ENCODE results near the gene KLHL24.
"Not testable (repeated sequence)": the region's sequence is repeated elsewhere in the genome, so short reads cannot be mapped to it uniquely, and the experiment has no call there.

KLHL24 gene

GRCh38 chr3:183635431-183636220, at the start of gene KLHL24:
KLHL24 (plus strand) TSS chr3:183635623; CDS start chr3:183650357, 14,734 bp downstream.
- DNase-seq: peak; percentile 95

GRCh38 chr3:183586477-183586876, 48.9 kb upstream of the KLHL24 start:
- no peak for DNase-seq

- DNase-seq: no peak
These were observed 48.1 kb upstream of the KLHL24 start for GRCh38 chr3:183587336-183587735.

- DNase-seq: no peak
These were observed 45.0 kb upstream of the KLHL24 start for GRCh38 chr3:183590442-183590841.

- no peak for DNase-seq
These were observed 43.4 kb upstream of the KLHL24 start for GRCh38 chr3:183591881-183592521.

- no peak for DNase-seq
These were observed 42.6 kb upstream of the KLHL24 start for GRCh38 chr3:183592821-183593220.

GRCh38 chr3:183594636-183595035, 40.8 kb upstream of the KLHL24 start:
- no peak for DNase-seq

GRCh38 chr3:183597959-183598358, 37.5 kb upstream of the KLHL24 start:
- no peak for DNase-seq

GRCh38 chr3:183611326-183611725, 24.1 kb upstream of the KLHL24 start:
- not testable (repeated sequence) for DNase-seq

GRCh38 chr3:183613366-183614285, 21.8 kb upstream of the KLHL24 start:
- DNase-seq: no peak

- no peak for DNase-seq
These were observed 16.9 kb upstream of the KLHL24 start for GRCh38 chr3:183618542-183618941.

GRCh38 chr3:183619010-183619409, 16.4 kb upstream of the KLHL24 start:
- DNase-seq: no peak

GRCh38 chr3:183619624-183620251, 15.7 kb upstream of the KLHL24 start:
- no peak for DNase-seq

GRCh38 chr3:183620252-183620628, 15.2 kb upstream of the KLHL24 start:
- no peak for DNase-seq

GRCh38 chr3:183622473-183622872, 12.9 kb upstream of the KLHL24 start:
- not testable (repeated sequence) for DNase-seq

GRCh38 chr3:183626877-183627594, 8.4 kb upstream of the KLHL24 start:
- DNase-seq: no peak

GRCh38 chr3:183629546-183630301, 5.7 kb upstream of the KLHL24 start:
- DNase-seq: no peak

- DNase-seq: no peak
These were observed 3.7 kb upstream of the KLHL24 start for GRCh38 chr3:183631715-183632114.

- not testable (repeated sequence) for DNase-seq
These were observed 2.7 kb upstream of the KLHL24 start for GRCh38 chr3:183632725-183633124.

- DNase-seq: no peak
These were observed 716 bp upstream of the KLHL24 start for GRCh38 chr3:183634707-183635106.

GRCh38 chr3:183635107-183635430, 354 bp upstream of the KLHL24 start:
- DNase-seq: no peak

Measured in left hindlimb (tissue), 1 donor.